Raji (cell line): ENCODE data around the gene SFRP5.

Experiments used
- POLR2A ChIP-seq: IDR thresholded peaks from 2 replicates; pipeline ENCODE4 v1.6.1; 2011; ENCODE audit warnings: low read depth, low read length, control low read depth; ENCODE audit not compliant: insufficient read depth

The SFRP5 gene

GRCh38 chr10:97717627-97718026 is 54.2 kb downstream of the SFRP5 start:
- TF ChIP-seq POLR2A: no peak
